AG09319 (cell line): ENCODE data around the gene VEZT.
A peak's percentile ranks its signal among the peaks of the same experiment; 100 is the strongest.

Experiments
- DNase-seq: peaks from one replicate; pipeline ENCODE4 v3.0.0-alpha.2; 2010; ENCODE audit warnings: low read depth; ENCODE audit errors: extremely low read depth
- TF ChIP-seq, protein P1 (sequence below): IDR thresholded peaks from 2 replicates; pipeline ENCODE4 v1.5.1; 2011; ENCODE audit warnings: low read depth, mild to moderate bottlenecking, inconsistent platforms, low read length, moderate library complexity

VEZT gene

DNA sequence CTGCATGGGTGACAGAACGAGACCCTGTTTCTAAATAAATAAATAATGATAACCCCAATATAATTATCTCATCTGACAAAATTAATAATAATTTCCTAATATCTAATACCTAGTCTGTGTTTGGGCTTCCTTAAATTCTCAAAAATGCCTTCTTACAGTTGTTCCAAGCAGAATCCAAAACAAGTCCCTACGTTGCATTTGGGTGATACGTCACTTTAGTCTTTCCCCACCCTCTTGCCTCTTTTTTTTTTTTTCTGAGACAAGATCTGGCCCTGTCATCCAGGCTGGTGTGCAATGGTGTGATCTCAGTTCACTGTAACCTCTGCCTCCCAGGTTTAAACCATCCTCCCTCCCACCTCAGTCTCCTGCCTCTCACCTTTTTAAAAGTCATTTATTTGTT is 26.7 kb downstream of the VEZT start:
- TF ChIP-seq, protein P1, sequence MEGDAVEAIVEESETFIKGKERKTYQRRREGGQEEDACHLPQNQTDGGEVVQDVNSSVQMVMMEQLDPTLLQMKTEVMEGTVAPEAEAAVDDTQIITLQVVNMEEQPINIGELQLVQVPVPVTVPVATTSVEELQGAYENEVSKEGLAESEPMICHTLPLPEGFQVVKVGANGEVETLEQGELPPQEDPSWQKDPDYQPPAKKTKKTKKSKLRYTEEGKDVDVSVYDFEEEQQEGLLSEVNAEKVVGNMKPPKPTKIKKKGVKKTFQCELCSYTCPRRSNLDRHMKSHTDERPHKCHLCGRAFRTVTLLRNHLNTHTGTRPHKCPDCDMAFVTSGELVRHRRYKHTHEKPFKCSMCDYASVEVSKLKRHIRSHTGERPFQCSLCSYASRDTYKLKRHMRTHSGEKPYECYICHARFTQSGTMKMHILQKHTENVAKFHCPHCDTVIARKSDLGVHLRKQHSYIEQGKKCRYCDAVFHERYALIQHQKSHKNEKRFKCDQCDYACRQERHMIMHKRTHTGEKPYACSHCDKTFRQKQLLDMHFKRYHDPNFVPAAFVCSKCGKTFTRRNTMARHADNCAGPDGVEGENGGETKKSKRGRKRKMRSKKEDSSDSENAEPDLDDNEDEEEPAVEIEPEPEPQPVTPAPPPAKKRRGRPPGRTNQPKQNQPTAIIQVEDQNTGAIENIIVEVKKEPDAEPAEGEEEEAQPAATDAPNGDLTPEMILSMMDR, result no peak
- no peak for DNase-seq

DNA sequence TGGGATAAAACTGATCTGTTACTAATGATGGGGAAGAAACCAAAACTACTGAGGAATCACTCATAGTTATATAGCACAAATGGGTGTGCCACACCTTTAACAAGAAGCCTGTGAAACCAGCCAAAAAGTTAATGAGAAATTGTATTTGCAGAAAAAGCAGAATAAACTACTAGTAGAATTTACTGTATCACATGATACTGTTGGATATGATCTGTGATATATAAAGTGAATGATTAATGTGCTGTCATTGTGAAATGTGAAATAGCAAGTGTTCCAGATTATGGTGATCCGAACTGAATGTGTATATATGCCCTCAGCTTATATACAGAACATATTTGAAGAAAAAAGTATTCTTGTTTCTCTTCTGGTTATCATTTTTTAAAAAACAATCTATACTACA is 30.5 kb downstream of the VEZT start:
- DNase-seq, result no peak
- TF ChIP-seq, protein P1, result no peak

DNA sequence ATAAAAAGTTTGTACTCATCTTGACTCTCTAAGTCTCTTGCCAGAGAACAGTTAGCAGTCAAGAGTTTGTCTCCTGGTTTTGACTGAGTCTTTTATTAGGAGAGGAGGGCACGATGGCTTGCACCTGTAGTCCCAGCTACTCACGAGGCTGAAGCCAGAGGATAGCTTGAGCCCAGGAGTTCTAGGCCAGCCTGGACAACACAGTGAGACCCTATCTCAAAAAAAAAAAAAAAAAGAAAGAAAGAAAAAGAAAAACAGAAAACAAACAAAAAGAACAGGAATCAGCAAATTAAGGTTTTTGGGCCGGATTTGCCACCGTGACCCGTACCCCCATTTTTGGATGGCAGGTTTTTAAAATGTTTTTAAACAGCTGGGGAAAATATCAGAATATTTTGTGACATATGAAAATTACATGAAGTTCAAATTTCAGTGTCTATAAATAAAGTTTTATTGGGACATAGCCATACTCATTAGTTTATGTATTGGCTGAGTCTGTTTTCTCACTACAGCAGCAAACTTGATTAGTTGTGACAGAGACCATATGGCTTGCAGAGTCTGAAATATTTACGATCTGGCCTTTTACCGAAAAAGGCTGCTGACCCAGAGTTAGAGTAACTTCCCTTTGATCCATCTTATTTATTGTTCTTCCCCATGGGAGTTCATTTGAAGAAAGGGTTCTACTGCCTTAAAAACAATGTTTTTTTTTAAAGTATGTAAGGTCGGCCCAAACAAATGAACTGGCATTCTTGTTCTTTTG is 31.2 kb downstream of the VEZT start:
- TF ChIP-seq, protein P1, result no peak
- peak; percentile 22 for DNase-seq

DNA sequence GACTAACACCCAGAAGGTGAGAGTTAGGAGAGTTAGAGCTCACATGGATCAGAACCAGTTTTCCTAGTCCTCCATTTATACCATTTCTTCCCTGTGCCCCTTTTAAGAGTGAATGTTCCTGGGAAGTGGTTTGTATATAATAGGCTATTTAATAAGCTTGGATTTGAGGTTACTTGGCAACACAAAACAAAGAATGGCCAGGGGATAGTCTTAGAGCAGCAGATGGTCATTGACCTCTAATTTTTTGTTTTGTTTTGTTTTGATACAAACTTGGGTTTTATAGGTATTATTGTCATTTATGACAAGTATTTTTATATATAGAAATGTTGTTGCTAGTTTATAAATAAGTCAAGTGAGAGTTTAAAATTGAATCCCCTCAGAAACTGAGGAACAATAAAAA is 35.8 kb downstream of the VEZT start:
- TF ChIP-seq, protein P1, result no peak
- no peak for DNase-seq

DNA sequence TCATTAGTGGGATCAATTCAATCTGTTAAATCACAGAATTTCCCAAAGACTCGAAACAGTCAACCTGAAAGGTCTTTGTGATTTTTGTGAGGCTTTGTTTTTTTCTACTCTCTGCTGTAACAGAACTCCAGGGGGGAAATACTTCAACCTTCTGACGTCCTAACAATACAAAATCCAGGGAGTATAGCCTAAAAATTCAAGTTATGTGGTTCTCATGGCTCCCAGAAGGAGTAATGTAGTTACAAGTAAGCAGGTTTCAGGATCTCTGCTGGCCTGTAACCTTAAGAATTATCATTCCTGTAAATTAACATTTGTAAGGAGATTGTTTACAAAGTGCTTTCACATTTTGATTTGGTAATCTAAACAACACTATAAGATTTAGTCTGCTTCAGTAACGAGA is 39.9 kb downstream of the VEZT start:
- TF ChIP-seq, protein P1, result no peak
- no peak for DNase-seq

DNA sequence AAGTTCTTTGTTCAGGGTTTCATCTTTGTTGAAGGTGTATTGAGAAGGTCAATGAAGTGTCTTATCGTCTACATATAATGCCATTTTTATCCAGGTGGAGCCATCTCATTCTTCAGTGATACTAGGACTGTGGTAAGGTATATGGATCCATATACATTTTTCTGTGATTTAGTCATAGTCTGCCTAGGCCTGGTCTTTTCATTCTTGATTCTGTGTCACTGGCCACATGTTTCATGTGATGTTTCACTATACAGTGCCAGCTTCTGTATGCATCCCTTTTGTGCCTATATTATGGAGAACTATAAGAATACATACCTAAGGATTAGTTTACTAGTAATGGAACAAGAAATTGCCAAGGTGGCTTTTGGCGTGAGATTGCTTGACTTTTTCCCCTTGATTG is 40.5 kb downstream of the VEZT start:
- TF ChIP-seq, protein P1, result no peak
- no peak for DNase-seq

DNA sequence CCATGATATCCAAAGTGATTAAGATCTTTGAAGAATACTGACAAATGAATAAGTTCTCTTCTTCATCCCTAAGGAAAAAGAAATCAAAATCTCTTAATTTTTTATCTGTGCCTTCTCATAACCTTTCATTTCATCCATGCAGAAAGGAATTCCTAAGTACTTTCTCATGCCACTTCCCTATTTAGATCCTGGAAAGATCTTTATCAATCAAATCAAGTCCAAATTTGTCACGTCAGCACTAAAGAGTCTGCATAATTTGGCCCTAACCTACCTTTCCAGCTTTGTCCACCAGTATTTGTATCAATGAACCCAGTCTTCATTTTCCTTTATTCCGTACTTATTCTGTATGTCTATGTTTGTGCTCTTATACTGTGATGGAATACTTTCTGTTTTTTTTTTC is 41.2 kb downstream of the VEZT start:
- no peak for DNase-seq
- TF ChIP-seq, protein P1, result no peak
